SHP77 (cell line): Measurements from ENCODE around the gene CYP46A1.
"Not testable (repeated sequence)": the region's sequence is repeated elsewhere in the genome, so short reads cannot be mapped to it uniquely, and the experiment has no call there.

Experiments used
- DNase-seq, 2 experiments: peaks; one replicate each; lab custom pipeline; 2025; lab: John Stamatoyannopoulos, UW

Gene CYP46A1

DNA sequence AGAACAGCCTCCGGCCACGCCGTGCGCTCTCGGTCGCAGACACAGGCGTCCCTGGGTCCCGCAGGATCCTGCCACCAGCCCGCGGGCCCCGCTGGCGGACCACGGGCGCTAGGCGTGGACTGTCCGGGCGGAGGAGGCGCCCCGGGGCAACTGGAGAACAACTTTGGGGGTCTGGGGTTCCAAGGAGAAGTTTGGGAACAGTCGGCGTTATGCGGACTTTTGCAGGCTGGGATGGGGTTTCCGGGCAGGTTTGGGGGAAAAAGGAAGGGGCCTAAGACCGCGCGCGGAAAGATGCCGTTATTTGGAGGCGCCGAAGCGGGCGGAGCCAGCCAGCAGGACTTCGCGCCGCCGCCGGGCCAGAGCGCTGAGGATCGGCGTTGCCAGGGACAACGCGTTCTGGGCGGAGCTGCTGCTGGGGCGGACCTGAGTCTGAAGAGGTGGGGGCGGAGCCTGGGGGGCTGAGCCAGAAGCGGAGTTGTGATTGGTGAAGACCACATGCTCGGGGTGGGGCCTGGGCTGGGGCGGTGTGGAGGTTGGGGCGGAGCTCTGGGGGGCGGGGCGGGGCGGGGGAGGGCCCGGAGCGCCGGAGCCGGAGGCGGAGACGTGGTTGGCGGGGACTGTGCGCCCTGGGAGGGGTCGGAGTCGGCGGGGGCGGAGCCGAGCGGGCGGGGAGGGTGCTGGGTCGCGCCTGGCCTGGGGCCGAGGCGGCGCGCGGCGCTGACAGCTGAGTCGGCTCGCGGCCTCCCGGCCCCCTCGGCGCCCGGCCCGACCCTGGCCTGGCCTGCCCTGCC, at the start of gene CYP46A1:
CYP46A1 (plus strand) TSS at position 680 of the 791 bp plus-strand sequence. CDS start 120 bp downstream, outside the sequence.
- peak; percentile 92 to 96 for DNase-seq

- DNase-seq = no peak
Observed at GRCh38 chr14:99634443-99634842, 49.7 kb upstream of the CYP46A1 start.

GRCh38 chr14:99635116-99635515, 49.0 kb upstream of the CYP46A1 start:
- no peak for DNase-seq

GRCh38 chr14:99636487-99636886, 47.6 kb upstream of the CYP46A1 start:
- no peak for DNase-seq

DNA sequence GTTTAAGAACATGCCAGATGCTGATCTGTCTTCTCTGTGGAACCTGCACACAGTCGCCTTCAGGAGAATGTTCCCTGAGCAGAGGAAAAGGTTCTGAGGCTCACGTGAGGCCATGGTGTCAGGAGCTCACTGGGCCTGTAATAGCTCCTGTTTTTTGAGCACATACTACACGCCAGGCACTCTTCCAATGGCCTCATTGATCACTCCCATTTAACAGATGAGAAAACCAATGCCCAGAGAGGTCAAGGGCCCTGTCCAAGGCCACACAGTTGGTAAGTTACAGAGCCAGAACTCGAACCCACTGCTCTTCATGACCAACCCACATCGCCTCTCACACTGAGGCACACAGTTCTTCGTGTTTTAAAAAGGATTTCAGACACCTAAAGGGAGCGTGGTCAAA, 46.5 kb upstream of the CYP46A1 start:
- DNase-seq = no peak

GRCh38 chr14:99642771-99643170, 41.3 kb upstream of the CYP46A1 start:
- not testable (repeated sequence) for DNase-seq

DNA sequence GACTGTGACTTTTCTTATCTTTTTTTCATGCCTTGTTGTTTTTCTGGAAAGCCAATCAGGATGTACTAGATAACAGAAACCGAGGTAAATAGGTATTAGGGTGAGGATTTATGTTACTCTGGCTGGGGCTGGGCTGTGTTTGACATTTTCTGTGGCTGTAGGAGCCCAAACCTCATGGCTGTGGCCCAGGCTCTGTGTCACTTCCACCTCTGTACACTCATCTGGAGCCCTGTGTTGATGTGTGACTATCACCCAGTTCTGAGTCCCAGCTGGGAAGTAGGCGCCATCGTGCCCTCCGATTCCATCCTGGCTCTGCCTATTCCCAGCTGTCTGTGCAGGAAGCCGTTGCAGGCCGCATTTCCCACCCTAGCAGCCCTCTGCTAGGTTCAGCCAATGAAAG, 40.8 kb upstream of the CYP46A1 start:
- no peak for DNase-seq

- no peak for DNase-seq
Observed at GRCh38 chr14:99644035-99644587, 40.0 kb upstream of the CYP46A1 start.

GRCh38 chr14:99644723-99645544, 39.2 kb upstream of the CYP46A1 start, which contains the start of gene HHIPL1:
Gene HHIPL1 (plus strand): TSS chr14:99645129. CDS start chr14:99645208, 79 bp downstream.
- no peak for DNase-seq

GRCh38 chr14:99645545-99646505, 38.3 kb upstream of the CYP46A1 start:
- no peak for DNase-seq

- DNase-seq = no peak
Observed at GRCh38 chr14:99647411-99647810, 36.7 kb upstream of the CYP46A1 start.

GRCh38 chr14:99648027-99648784, 35.9 kb upstream of the CYP46A1 start:
- no peak for DNase-seq

DNA sequence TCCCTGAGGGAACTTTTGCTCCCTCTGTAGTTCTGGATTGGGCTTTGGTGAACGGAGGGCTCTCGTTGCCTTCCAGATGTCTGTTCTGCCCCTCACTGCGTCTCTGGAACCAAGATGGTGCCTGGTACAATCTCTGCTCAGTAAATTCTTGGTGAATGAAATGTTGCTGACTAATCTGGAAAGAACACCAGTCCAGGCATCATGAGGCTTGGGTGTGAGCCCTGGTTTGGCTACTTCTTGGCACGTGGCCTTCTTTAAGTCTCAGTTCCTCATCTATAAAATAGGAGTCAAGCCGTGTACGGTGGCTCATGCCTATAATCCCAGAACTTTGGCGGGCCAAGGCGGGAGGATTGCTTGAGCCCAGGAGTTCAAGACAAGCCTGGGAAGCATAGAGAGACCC, 34.9 kb upstream of the CYP46A1 start:
- DNase-seq = no peak

DNA sequence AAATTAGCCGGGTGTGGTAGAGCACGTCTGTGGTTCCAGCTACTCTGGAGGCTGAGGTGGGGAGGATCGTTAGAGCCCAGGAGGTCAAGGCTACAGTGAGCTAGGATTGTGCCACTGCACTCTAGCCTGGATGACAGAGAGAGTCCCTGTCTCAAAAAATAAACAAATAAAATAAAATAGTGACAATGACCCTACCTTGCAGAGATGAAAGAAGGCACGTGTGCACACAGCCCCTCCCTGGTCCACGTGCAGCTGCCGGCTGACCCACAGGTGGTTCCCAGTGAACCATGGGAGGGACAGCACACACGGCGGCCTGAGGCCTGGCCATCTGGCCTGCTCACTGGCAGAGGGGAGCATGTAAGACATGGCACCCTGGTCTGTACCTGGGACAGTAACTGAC, 34.5 kb upstream of the CYP46A1 start:
- DNase-seq = no peak

- DNase-seq = no peak
Observed at GRCh38 chr14:99650189-99650588, 33.9 kb upstream of the CYP46A1 start.

DNA sequence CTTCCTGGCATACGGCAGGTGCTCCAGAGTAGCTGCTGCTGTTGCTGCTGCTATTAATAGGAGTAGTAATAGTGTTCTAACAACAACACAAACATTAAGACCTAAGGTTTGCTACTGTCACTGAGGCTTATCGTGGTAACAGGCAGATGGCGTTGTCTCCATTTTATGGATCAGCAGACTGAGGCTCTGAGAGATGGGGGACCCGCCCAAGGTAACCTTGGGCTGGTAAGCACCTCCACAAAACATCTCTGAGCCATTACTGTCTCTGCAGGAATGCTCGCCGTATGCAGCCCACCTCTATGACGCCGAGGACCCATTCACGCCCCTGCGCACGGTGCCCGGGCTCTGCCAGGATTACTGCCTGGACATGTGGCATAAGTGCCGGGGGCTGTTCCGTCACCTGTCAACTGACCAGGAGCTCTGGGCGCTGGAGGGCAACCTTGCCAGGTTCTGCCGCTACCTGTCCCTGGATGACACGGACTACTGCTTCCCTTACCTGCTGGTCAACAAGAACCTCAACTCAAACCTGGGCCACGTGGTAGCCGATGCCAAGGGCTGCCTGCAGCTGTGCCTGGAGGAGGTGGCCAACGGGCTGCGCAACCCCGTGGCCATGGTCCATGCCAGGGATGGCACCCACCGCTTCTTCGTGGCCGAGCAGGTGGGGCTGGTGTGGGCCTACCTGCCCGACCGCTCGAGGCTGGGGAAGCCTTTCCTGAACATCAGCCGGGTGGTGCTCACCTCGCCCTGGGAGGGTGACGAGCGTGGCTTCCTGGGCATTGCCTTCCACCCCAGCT, 31.9 kb upstream of the CYP46A1 start:
- DNase-seq = no peak

DNA sequence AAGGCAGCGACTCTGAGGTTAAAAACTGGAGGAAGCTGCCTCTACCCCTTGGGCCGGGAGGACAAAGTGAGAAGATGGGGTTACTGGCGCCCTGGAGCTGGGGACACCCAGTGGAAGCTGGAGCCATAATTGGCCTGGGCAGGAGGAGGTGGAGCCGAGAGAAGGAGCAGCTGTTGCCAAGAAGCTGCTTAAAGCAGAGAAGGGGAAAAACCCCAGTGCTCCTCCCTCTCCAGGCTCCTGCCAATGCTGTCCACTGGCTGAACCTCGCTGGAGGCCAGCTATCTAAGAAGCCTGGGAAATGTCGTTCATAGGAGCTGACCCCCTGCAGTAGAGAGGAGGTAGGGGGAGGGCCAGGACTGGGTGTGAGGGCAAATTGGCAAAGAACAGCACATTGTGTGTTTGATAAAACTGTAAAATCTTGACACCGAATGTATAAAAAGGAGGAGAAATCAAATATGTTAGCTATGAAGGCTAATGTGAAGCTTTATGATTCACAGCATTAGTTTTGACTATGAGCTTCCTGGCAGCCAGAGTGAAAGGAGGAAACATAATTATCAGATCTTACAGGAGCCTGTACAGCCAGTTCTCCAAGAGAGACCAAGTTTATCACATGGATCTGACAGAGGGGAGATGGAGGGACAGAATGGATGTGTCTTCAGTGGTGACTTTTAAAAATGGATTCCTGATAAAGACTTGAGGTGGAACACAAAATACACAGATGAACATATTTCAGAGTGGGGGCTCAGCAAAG, 29.7 kb upstream of the CYP46A1 start:
- no peak for DNase-seq

DNA sequence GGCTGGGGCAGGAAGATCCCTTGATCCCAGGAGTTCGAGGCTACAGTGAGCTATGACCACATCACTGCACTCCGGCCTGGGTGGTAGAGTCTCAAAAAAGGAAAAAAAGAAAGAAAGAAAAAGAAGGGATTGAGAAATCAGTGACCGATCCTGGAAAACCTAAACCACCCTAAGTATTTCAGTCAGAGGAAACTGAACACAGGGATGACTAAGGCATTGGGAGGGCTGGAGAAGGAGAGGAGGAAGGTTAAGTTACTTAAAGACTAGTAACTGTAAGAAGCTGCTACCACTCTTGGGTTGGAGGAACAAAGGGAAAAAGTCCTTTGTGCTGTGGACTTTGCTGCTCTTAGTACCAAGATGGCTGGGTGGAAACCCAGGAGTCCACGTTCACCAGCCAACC, 28.6 kb upstream of the CYP46A1 start:
- DNase-seq = no peak

DNA sequence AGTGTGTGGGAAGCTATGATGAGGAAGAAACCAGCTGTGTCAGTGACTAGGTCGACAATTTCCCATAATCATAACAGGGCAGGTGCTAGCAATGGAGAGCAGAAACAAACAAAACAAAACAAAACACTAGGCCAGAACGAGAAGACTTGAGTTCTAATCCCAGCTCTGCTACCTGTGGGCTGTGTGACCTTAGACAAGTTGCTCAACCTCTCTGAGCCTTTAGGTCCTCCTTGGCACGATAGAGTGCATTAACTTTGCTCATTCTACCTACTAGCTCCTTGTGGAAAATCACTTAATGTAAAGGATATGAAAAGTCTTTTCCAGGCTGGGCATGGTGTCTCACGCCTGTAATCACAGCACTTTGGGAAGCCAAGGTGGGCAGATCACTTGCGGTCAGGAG, 27.9 kb upstream of the CYP46A1 start:
- no peak for DNase-seq
